GM12874 (cell line): ENCODE data around the gene SLC25A12.

Experiments
- TF ChIP-seq, protein P1 (sequence below): IDR thresholded peaks from 2 replicates; pipeline ENCODE4 v1.5.1; 2011; ENCODE audit warnings: low read depth, mild to moderate bottlenecking, control low read depth, low read length, moderate library complexity; ENCODE audit not compliant: insufficient read depth

SLC25A12 gene

DNA sequence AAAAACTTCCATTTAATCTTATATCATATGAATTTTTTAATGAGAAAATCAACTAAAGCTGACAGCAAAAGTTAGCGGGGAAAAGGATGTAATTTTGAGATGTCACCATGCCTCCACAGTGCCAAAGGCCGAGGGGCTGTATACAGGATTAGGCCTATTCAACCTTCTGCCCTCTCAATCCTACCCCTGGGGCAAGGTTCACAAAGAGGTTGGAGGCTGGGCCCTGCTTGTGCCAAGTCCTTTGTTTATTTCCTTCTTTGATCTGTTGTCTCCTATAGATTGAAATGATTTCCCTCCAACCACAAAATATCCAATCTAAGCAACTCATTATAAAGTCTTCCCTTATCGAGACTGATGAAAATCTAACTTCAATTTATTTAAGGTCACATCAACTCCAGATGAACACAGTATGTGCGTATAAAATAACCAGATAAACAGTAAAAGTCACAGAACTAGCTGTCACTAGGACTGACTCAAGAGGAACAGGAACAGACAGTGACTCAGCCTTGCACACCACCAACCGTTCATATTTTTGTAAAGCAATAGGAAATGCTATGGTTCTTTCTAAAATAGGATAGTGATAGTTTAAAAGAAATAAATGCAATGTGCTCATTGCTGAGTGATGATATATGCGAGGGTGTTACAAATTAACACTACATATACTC lies 95.8 kb downstream of the SLC25A12 start:
- TF ChIP-seq, protein P1, sequence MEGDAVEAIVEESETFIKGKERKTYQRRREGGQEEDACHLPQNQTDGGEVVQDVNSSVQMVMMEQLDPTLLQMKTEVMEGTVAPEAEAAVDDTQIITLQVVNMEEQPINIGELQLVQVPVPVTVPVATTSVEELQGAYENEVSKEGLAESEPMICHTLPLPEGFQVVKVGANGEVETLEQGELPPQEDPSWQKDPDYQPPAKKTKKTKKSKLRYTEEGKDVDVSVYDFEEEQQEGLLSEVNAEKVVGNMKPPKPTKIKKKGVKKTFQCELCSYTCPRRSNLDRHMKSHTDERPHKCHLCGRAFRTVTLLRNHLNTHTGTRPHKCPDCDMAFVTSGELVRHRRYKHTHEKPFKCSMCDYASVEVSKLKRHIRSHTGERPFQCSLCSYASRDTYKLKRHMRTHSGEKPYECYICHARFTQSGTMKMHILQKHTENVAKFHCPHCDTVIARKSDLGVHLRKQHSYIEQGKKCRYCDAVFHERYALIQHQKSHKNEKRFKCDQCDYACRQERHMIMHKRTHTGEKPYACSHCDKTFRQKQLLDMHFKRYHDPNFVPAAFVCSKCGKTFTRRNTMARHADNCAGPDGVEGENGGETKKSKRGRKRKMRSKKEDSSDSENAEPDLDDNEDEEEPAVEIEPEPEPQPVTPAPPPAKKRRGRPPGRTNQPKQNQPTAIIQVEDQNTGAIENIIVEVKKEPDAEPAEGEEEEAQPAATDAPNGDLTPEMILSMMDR, result no peak

DNA sequence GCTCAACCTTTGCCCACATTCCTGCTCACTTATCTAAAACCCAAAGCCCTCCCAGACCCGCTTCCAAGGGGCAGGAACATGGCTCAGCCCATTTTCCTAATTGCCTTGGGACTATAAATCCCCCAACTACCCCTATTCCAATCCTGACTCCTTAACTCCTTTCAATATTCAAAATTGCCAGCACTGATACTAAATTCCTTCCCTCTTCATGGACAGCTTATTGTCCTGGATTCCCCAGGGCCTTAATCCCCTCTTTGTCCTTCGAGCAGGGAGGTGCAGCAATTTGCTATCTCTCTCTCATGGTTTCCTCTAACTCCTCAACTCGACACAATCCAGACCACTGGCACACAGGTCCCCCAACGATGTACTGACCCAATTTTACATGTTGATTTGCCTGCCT lies 99.1 kb downstream of the SLC25A12 start:
- TF ChIP-seq, protein P1, result no peak

DNA sequence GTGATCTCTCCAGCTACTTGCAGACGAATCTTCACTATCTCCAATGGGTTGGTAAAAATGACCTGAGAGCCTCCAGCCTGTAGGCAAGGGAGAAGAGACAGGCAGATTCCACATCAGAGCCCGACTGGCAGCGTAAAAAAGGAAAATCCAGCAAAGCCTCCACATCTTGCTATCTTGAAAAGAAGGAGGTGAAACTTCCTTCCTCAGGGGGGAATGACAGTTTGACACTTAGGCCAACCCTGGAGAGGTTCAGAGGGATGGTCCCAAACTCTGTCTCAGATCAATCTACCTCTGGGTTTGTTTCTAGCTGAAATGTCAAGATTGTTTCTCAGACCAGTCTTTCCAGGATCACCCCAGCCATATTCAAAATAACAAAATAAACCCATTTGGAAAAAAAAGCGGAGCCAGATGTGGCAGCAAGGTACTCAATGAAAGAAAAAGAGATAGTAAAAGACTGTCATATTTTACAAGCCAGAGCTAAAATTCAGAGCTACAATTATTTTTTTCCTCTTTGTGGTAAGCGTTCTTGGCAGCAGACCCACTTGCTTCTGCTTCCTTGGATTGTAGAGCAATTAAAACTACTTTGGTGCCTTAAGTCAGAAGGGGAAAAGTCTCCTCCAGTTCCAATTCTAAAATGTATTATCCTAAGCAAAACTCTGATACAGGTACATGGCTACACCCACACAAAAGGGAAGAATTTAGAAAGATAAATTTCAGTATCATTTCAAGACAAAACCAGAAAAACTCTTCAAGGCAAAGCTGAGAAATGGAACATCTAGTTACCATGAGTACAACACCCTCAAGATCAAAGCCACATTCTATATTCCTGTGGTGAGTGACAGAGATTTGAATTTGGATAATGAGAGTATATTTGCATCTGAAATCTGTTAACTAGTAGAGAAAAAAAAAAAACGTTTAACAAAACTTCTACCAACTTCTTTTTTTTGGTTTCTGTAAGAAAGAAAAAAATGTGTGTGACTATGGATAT lies 100.1 kb downstream of the SLC25A12 start:
- TF ChIP-seq, protein P1, result no peak

DNA sequence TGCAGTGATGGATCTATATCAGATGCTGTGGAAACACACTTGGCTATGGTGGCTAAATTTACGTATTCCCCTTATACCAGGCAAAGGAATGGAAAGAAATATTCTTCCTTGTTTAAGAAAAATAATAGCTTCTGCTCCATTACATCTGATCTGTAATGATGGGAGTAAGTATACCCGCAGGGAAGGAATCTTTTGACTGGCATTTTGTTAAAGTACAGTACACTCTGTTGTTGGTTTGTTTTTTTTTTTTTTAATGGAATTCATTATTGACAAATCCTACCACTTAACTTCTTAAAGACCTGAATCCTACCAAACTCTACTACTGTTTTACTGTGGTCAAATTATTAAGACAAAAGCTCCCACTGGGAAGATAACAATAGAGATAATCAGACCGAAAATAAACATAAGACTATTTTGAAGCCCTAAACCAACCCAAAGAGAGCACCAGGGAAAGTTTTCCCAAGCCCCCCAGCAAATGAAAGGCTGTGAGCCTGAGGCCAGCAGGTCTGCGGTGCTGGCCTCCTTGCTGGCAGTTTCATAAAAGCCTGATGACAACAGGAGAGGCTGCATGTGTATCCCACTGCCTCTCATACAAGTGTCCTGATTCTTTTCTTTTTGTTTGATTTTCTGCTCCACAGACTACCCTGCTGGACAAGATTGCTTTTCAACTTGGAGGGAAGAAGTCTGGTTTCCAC lies 101.0 kb downstream of the SLC25A12 start:
- TF ChIP-seq, protein P1, result no peak

DNA sequence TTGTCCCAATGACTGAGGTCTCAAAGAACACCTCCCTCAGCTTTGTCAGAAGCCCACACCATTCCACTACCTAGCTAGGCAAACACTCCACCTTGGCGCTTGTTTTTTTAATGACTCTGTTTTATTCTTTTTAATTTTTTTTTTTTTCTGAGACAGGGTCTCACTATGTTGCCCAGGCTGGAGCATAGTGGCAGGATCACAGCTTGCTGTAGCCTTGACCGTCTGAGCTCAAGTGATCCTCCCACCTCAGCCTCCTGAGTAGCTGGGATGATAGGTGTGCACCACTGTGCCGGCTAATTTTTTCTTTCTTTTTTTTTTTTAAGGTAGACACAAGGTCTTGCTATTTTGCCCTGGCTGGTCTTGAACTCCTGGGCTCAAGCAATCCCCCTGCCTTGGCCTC lies 101.9 kb downstream of the SLC25A12 start:
- TF ChIP-seq, protein P1, result no peak

DNA sequence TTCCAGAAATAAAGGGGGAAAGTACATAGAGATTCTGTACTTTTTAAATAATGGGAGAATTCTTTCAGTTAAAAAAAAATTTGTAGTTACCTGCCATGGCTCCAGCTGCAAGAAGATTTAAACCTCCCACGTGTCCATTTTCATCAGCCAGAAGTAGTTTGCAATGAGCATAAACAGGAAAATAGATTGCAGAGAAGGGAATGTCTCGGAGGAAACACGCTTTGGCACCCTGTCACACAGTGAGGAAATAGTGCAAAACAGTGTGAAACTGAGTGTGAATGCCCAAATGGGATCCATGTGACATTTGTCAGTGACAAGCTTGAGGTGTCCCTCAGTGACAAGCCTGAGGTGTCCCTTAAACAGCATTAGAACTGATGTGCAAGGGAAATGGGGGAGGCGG lies 102.7 kb downstream of the SLC25A12 start:
- TF ChIP-seq, protein P1, result no peak

DNA sequence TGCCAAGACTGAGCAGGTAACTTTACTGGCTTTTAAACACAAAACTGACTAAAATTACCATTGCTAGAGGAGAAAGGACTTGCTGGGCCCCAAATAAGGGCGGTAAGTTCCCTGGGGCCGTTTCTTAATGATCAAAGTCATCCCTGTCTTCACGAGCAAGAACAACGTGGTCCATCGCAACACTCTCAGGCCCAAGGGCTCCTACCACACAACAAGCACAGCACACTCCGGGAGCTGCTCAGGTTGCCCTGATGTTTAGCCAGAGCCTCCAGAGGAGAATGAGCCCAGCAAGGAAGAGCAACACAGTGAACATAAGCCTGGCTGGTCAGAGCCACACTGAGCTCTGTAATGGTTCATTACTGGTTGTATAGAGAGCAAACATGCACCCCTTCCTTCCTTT lies 104.1 kb downstream of the SLC25A12 start:
- TF ChIP-seq, protein P1, result no peak
